ENCODE results near the gene SLC25A5. TPM values are rescaled to one million over a fixed set of nuclear protein-coding genes. Genes with fewer than 3 reads are reported as not detected.
A peak's percentile ranks its signal among the peaks of the same experiment; 100 is the strongest.
"Not testable (repeated sequence)": the region's sequence is repeated elsewhere in the genome, so short reads cannot be mapped to it uniquely, and the experiment has no call there.

SLC25A5 gene
- total RNA-seq, 1 donor from 2014 or later = 551 TPM

GRCh38 chrX:119486745-119487144, 18.5 kb downstream of the SLC25A5 start:
- H3K36me3 ChIP-seq (ENCODE audit: control insufficient read depth, insufficient read depth, low read length) = no peaks in the 10 kb centered on the region
- TF ChIP-seq, protein P1, sequence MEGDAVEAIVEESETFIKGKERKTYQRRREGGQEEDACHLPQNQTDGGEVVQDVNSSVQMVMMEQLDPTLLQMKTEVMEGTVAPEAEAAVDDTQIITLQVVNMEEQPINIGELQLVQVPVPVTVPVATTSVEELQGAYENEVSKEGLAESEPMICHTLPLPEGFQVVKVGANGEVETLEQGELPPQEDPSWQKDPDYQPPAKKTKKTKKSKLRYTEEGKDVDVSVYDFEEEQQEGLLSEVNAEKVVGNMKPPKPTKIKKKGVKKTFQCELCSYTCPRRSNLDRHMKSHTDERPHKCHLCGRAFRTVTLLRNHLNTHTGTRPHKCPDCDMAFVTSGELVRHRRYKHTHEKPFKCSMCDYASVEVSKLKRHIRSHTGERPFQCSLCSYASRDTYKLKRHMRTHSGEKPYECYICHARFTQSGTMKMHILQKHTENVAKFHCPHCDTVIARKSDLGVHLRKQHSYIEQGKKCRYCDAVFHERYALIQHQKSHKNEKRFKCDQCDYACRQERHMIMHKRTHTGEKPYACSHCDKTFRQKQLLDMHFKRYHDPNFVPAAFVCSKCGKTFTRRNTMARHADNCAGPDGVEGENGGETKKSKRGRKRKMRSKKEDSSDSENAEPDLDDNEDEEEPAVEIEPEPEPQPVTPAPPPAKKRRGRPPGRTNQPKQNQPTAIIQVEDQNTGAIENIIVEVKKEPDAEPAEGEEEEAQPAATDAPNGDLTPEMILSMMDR (IDR thresholded peaks at IDR 0.05; ENCODE audit: insufficient read depth, low read length, severe bottlenecking) = no peak
- no peaks in the 10 kb centered on the region for H3K27me3 ChIP-seq (ENCODE audit: control insufficient read depth, insufficient read depth, low read length)
- DNase-seq (ENCODE audit: low read depth) = no peak
- FAIRE-seq = no peak
- H3K4me3 ChIP-seq (ENCODE audit: low read depth, low read length) = no peak overlapping the region

DNA sequence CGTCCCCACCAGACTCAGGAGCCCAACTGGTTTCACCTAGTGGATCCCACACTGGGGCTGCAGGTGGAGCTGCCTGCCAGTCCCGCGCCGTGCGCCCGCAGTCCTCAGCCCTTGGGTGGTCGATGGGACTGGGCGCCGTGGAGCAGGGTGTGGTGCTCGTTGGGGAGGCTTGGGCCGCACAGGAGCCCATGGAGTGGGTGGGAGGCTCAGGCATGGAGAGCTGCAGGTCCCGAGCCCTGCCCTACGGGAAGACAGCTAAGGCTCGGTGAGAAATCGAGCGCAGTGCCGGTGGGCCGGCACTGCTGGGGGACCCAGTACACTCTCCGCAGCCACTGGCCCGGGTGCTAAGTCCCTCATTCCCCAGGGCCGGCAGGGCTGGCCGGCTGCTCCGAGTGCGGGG, 19.5 kb downstream of the SLC25A5 start:
- not testable (repeated sequence) for DNase-seq (ENCODE audit: low read depth); H3K4me3 ChIP-seq (ENCODE audit: low read depth, low read length); FAIRE-seq; H3K36me3 ChIP-seq (ENCODE audit: control insufficient read depth, insufficient read depth, low read length); H3K27me3 ChIP-seq (ENCODE audit: control insufficient read depth, insufficient read depth, low read length)

DNA sequence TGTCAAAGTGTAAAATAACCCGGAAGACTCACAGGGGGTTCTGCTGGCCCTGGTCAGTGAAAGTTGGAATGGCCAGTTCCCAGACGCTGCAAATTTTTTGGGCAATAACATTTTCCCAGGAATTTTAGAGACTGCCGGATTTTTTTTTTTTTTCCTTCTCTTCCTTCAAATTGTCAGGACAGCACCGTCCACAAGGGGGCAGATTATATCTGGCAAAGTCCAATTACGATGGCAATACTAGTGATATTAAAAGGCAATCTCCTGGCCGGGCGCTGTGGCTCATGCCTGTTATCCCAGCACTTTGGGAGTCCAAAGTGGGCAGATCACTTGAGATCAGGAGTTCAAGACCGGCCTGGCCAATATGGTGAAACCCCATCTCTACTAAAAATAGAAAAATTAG, 20.5 kb downstream of the SLC25A5 start:
- TF ChIP-seq, protein P1 (IDR thresholded peaks at IDR 0.05; ENCODE audit: insufficient read depth, low read length, severe bottlenecking) = peak; percentile 37
- Histone ChIP-seq H3K27me3 (ENCODE audit: control insufficient read depth, insufficient read depth, low read length) (no peaks in the 10 kb centered on the region), H3K36me3 (ENCODE audit: control insufficient read depth, insufficient read depth, low read length) (no peaks in the 10 kb centered on the region), H3K4me3 (ENCODE audit: low read depth, low read length) (no peak overlapping the region)
- FAIRE-seq (no peak), DNase-seq (ENCODE audit: low read depth) (no peak)

- Histone ChIP-seq H3K4me3 (ENCODE audit: low read depth, low read length) (no peak overlapping the region), H3K36me3 (ENCODE audit: control insufficient read depth, insufficient read depth, low read length) (no peaks in the 10 kb centered on the region), H3K27me3 (ENCODE audit: control insufficient read depth, insufficient read depth, low read length) (no peaks in the 10 kb centered on the region)
- FAIRE-seq (no peak), DNase-seq (ENCODE audit: low read depth) (no peak)
- TF ChIP-seq, protein P1 (IDR thresholded peaks at IDR 0.05; ENCODE audit: insufficient read depth, low read length, severe bottlenecking) = no peak
These were observed 21.2 kb downstream of the SLC25A5 start for GRCh38 chrX:119489212-119490074.

DNA sequence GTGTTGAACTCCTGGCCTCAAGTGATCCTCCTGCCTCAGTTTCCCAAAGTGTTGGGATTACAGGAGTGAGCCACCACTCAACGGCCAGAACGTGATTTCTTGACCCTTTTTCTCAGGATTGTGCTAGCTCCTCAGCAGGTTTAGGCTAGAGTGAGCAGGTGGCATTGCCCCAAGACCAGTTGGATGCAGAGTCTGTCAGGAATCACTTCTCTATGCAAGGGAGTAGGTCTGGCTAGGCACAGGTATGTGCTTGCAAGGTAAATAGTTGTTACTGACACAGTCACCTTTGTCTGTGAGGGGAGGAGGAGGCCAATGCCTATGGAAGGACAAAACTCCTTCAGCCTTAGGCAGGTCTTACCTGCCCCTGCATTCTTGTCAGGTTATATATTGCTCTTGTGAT, 24.2 kb downstream of the SLC25A5 start:
- no peaks in the 10 kb centered on the region for H3K36me3 ChIP-seq (ENCODE audit: control insufficient read depth, insufficient read depth, low read length)
- peak; percentile 62 for DNase-seq (ENCODE audit: low read depth)
- TF ChIP-seq, protein P1 (IDR thresholded peaks at IDR 0.05; ENCODE audit: insufficient read depth, low read length, severe bottlenecking) = no peak
- FAIRE-seq = no peak
- H3K27me3 ChIP-seq (ENCODE audit: control insufficient read depth, insufficient read depth, low read length) = no peaks in the 10 kb centered on the region
- H3K4me3 ChIP-seq (ENCODE audit: low read depth, low read length) = no peak overlapping the region

GRCh38 chrX:119493851-119494495, 25.7 kb downstream of the SLC25A5 start:
- not testable (repeated sequence) for H3K4me3 ChIP-seq (ENCODE audit: low read depth, low read length); FAIRE-seq; H3K27me3 ChIP-seq (ENCODE audit: control insufficient read depth, insufficient read depth, low read length); H3K36me3 ChIP-seq (ENCODE audit: control insufficient read depth, insufficient read depth, low read length)
- peak; percentile 66 for DNase-seq (ENCODE audit: low read depth)

Data from bronchial epithelial cell (primary cell).